Eye (tissue), 1 donor: Measurements from ENCODE around the gene EAF1.

ENCODE experiments used
- DNase-seq: peaks from one replicate; pipeline ENCODE4 v3.0.0-alpha.2; 2015

The EAF1 gene

DNA sequence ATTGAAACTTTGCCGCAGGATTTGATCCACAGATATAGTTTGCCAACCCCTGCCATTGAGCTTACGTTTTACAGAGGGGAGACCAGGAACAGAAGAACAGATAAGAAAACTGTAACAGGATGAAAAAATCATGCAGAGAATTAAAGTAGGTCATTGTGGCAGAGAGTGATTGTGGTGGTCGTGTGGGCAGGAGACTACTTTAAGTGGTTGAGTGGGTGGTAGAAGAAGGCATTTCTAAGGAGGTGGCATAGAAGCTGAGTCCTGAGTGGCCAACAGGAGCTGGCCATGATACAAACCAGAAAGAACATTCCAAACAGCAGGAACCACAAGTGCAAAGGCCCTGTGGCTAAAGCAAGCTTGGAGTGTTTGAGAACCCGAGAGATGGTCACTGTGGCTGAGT, 59.6 kb downstream of the EAF1 start:
- no peak for DNase-seq

DNA sequence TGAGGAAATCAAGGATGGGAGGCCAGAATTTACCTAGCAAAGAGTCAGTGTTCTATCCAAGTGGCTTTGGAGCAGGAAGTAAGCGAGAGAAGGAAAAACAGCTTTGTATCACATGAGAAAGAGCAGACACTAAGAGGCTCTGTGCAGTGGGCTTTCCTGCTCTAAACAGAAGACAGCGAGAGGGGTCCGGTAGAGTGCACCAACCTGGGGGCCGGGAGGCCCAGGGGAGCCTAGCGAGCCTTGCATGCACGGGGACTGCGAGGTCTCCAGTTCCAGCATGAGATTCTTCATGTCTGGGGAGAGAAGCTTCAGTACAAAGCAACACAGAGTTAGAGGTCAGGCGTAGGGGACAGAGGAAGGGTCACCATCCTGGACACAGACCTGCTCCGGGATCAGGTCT, 60.6 kb downstream of the EAF1 start:
- no peak for DNase-seq

DNA sequence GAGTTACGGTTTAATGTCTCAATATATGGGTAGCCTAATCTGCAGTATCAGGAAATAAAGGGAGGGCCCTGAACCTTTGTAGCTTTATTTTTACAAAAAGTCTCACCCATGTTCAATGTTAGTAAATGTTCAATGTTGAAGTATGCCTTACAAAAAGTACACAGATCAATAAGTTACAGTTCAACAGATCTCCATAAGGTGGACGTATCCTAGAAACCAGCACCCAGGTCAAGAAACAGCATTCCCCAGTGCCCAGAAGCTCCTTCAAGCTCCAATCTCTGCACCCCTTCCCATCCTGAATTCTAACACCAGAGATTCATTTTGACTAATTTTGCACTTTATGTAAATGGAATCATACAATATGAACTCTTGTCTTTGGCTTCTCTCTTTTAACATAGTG, 62.8 kb downstream of the EAF1 start:
- no peak for DNase-seq

DNA sequence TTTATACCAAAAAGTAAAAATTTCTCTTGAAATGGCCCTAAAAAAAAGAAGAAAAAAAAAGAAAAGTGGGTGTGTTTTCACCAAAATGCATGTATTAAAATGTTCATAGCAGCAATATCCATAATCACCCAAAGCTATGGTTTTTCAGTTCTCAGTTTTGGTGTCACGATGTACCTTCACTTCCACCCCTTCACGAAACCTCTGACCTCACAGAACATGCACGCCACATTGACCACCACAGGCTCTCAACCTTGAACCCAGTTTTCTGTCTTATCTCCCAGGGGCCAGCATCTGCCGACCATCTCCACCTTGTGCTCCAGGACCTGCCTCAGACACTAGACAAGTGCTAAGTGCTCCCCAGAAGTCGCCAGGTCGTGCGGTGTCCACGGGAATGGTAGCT, 63.7 kb downstream of the EAF1 start:
- DNase-seq: no peak
